Left cardiac atrium (tissue), 4 donors: Measurements from ENCODE around the gene TNFAIP3. TPM values are rescaled to one million over a fixed set of nuclear protein-coding genes. Genes with fewer than 3 reads are reported as not detected.
"Not testable (repeated sequence)": the region's sequence is repeated elsewhere in the genome, so short reads cannot be mapped to it uniquely, and the experiment has no call there.

Experiments
- ATAC-seq, 2 donors: fragments of 200-7000 bp; cut with Tn5 transposase; one replicate each; pipeline ENCODE4 v1.9.1; 2020; ENCODE audit warnings: mild to moderate bottlenecking in 2 of 2, moderate library complexity in 2 of 2
- DNase-seq: peaks from one replicate; pipeline ENCODE4 v3.0.0-alpha.2; 2020
- intact Hi-C, 2 donors: fragments of 100-400 bp; cut with DNase I; formaldehyde crosslinking; loops; one replicate each; pipeline versions ENCODE4 v1.14.1 to v1.15.1; 2022 to 2023
- long read RNA-seq: library from polyadenylated mRNA; unstranded; transcript quantifications from one replicate; pipeline ENCODE4 v2.0.0, GENCODE V29; 2021
- total RNA-seq, 2 donors: library from RNA; stranded (reverse); fragmentation: NEBNext Ultra II Directional; extraction: Animal tissue kit (Norgen Biotek cat#: 25700); gene quantifications; one replicate each; pipeline ENCODE4 v1.2.1, GENCODE V29; 2021
- donor health status: DM: no; HTN: yes; CAD: no.
- donor health status: DM: no; HTN: yes; CAD: no; lungs with severe emphysema.
- donor health status: DM: yes; HTN: yes; CAD: no.
- donor health status: Dilated cardiomyopathy.

The TNFAIP3 gene
- 10 to 100 TPM; 10.9 to 13.6 TPM for total RNA-seq
- long read RNA-seq, full-length matches to known transcripts = 1 of 4 reads
- long read RNA-seq, partial matches to known transcripts = 1 of 4 reads
- long read RNA-seq, other reads (novel, unspliced or antisense) = 2 of 4 reads

- intact Hi-C loops = loop anchor here (2.0 to 10.0 kb wide), 3 partner anchors 78 to 162 kb away; no protein-coding TSS in a partner anchor
- ATAC-seq (peak; percentile 93 to 95), DNase-seq (peak; percentile 95)
Observed at GRCh38 chr6:137866914-137867684, at the start of gene TNFAIP3. Gene TNFAIP3 (plus strand): TSS chr6:137867259. CDS start chr6:137871228, 3,969 bp downstream.

GRCh38 chr6:137818440-137818839 is 48.6 kb upstream of the TNFAIP3 start:
- no peak for ATAC-seq
- no peak for DNase-seq
- intact Hi-C loops = no loop called here

- intact Hi-C loops = no loop called here
- no peak for DNase-seq
- no peak for ATAC-seq
Observed at GRCh38 chr6:137819740-137820139, 47.3 kb upstream of the TNFAIP3 start.

GRCh38 chr6:137820425-137820824 is 46.6 kb upstream of the TNFAIP3 start:
- no peak for ATAC-seq
- intact Hi-C loops = no loop called here

GRCh38 chr6:137820952-137821351 is 46.1 kb upstream of the TNFAIP3 start:
- ATAC-seq (peak in 1 of 2 donors; percentile 52), DNase-seq (no peak)
- intact Hi-C loops = no loop called here

More at GRCh38 chr6:137820425-137820824, 46.6 kb upstream of the TNFAIP3 start:
- DNase-seq = no peak

GRCh38 chr6:137821491-137821890 is 45.6 kb upstream of the TNFAIP3 start:
- intact Hi-C loops = no loop called here
- DNase-seq (no peak), ATAC-seq (no peak)

- ATAC-seq (peak; percentile 68 to 85), DNase-seq (peak; percentile 63)
- intact Hi-C loops = no loop called here
Observed at GRCh38 chr6:137823826-137824555, 43.1 kb upstream of the TNFAIP3 start.

GRCh38 chr6:137824556-137824879 is 42.5 kb upstream of the TNFAIP3 start:
- intact Hi-C loops = no loop called here
- no peak for ATAC-seq

GRCh38 chr6:137824896-137825295 is 42.2 kb upstream of the TNFAIP3 start:
- ATAC-seq (peak in 1 of 2 donors; percentile 32), DNase-seq (no peak)
- intact Hi-C loops = no loop called here

More at GRCh38 chr6:137824556-137824879, 42.5 kb upstream of the TNFAIP3 start:
- no peak for DNase-seq

GRCh38 chr6:137827411-137827940 is 39.6 kb upstream of the TNFAIP3 start:
- intact Hi-C loops = no loop called here
- ATAC-seq (no peak), DNase-seq (no peak)

GRCh38 chr6:137827977-137828810 is 38.9 kb upstream of the TNFAIP3 start:
- no peak for DNase-seq
- intact Hi-C loops = no loop called here
- no peak for ATAC-seq

- intact Hi-C loops = no loop called here
- ATAC-seq (no peak), DNase-seq (no peak)
Observed at GRCh38 chr6:137829641-137830083, 37.4 kb upstream of the TNFAIP3 start.

GRCh38 chr6:137830511-137830911 is 36.5 kb upstream of the TNFAIP3 start:
- intact Hi-C loops = no loop called here
- ATAC-seq (peak in 1 of 2 donors; percentile 54), DNase-seq (no peak)

GRCh38 chr6:137832110-137832509 is 34.9 kb upstream of the TNFAIP3 start:
- DNase-seq (no peak), ATAC-seq (peak in 1 of 2 donors; percentile 70)
- intact Hi-C loops = no loop called here

GRCh38 chr6:137834508-137834907 is 32.6 kb upstream of the TNFAIP3 start:
- DNase-seq = no peak
- ATAC-seq = no peak
- intact Hi-C loops = no loop called here

- ATAC-seq (no peak), DNase-seq (no peak)
- intact Hi-C loops = no loop called here
Observed at GRCh38 chr6:137836788-137837187, 30.3 kb upstream of the TNFAIP3 start.

- DNase-seq, intact Hi-C loops, ATAC-seq: not testable (repeated sequence)
Observed at GRCh38 chr6:137838090-137838489, 29.0 kb upstream of the TNFAIP3 start.

GRCh38 chr6:137838597-137838996 is 28.5 kb upstream of the TNFAIP3 start:
- intact Hi-C loops, ATAC-seq, DNase-seq: not testable (repeated sequence)

GRCh38 chr6:137839076-137839475 is 28.0 kb upstream of the TNFAIP3 start:
- intact Hi-C loops = no loop called here
- DNase-seq (no peak), ATAC-seq (no peak)
